K562 (cell line): ENCODE measurements around the gene METAP1D. TPM values are rescaled to one million over a fixed set of nuclear protein-coding genes. Genes with fewer than 3 reads are reported as not detected.

ENCODE experiments used
- ATAC-seq: fragments of 200-7000 bp; cut with Tn5 transposase; 3 replicates; pipeline ENCODE4 v1.9.1; 2020; ENCODE audit warnings: moderate library complexity
- BruUV-seq: library from RNA; stranded (reverse); fragments of 400-500 nt; replicated peaks from 2 replicates; lab custom pipeline; 2021; lab: Mats Ljungman, UMichigan
- CTCF ChIA-PET: fragments of 300-600 bp; formaldehyde crosslinking; extraction: SDS; loops from one replicate; lab custom pipeline; 2021; ENCODE audit warnings: low intra/inter-chr PET ratio; lab: Yijun Ruan, JAX
- POLR2A ChIA-PET: fragments of 300-600, 350-650 bp; sonication (Branson Sonifier 250); formaldehyde crosslinking; extraction: SDS; loops from one replicate; lab custom pipeline; 2021; ENCODE audit warnings: antibody characterized with exemption, inconsistent platforms; lab: Yijun Ruan, JAX
- DNase-seq, 4 experiments: peaks; one replicate each; pipeline versions ENCODE4 v3.0.0 to v3.0.0-alpha.2; 2011 to 2018; ENCODE audit warnings: low spot score in 3 of 4, mixed read lengths in 3 of 4; ENCODE audit errors: extremely low read depth in 1 of 4
- FAIRE-seq: peaks from 2 replicates; lab custom pipeline; 2011; peaks lifted over from hg19 to GRCh38; lab: Jason Lieb, UNC
- H2AFZ ChIP-seq: 2 replicates; pipeline ENCODE4 v1.6.0; 2011; ENCODE audit warnings: low read depth, low read length, control low read depth, inconsistent platforms
- H3K27ac ChIP-seq: fragments of 200-600 bp; 3 replicates; pipeline ENCODE4 v1.8.0; 2011; ENCODE audit warnings: low read depth, mild to moderate bottlenecking, control low read depth, inconsistent platforms, low read length, moderate library complexity, mixed read lengths; ENCODE audit errors: extremely low read depth
- H3K27me3 ChIP-seq, 2 experiments: fragments of 300-600 bp in 1 of 2; 2 replicates in 1 of 2; 3 replicates in 1 of 2; pipeline versions ENCODE4 v1.6.0 to v1.8.0; 2011; ENCODE audit warnings: inconsistent platforms in 2 of 2, low read length in 2 of 2, mild to moderate bottlenecking in 1 of 2, mixed read lengths in 1 of 2, moderate library complexity in 1 of 2; ENCODE audit not compliant: control insufficient read depth in 2 of 2, insufficient read depth in 2 of 2
- H3K36me3 ChIP-seq: fragments of 300-600 bp; 3 replicates; pipeline ENCODE4 v1.8.0; 2011; ENCODE audit warnings: mild to moderate bottlenecking, low read length, inconsistent platforms; ENCODE audit not compliant: control insufficient read depth, insufficient read depth
- H3K4me1 ChIP-seq, 2 experiments: fragments of 200-600 bp in 1 of 2; replicated peaks in 1 of 2; 2 replicates in 1 of 2; 3 replicates in 1 of 2; pipeline versions ENCODE4 v1.5.1 to v1.8.0; 2011; ENCODE audit warnings: inconsistent platforms in 2 of 2, low read length in 2 of 2, mild to moderate bottlenecking in 1 of 2, mixed read lengths in 1 of 2, moderate library complexity in 1 of 2; ENCODE audit not compliant: control insufficient read depth in 2 of 2, insufficient read depth in 2 of 2
- H3K4me2 ChIP-seq: 2 replicates; pipeline ENCODE4 v1.6.1; 2011; ENCODE audit warnings: low read length, control low read depth, inconsistent platforms, mixed read lengths; ENCODE audit not compliant: insufficient read depth
- H3K4me3 ChIP-seq: fragments of 200-600 bp; sonication (generic), shearing (Covaris generic); 2 replicates; pipeline ENCODE4 v1.5.1; 2016; ENCODE audit warnings: control low read depth, inconsistent platforms
- H3K79me2 ChIP-seq: fragments of 200-600 bp; 3 replicates; pipeline ENCODE4 v1.8.0; 2011; ENCODE audit warnings: low read length, inconsistent platforms; ENCODE audit not compliant: control insufficient read depth, insufficient read depth
- H3K9ac ChIP-seq, 2 experiments: 2 replicates each; pipeline versions ENCODE4 v1.6.0 to v1.6.1; 2011; ENCODE audit warnings: low read depth in 2 of 2, low read length in 2 of 2, control low read depth in 1 of 2, inconsistent platforms in 1 of 2, mild to moderate bottlenecking in 1 of 2, mixed read lengths in 1 of 2; ENCODE audit not compliant: insufficient read depth in 1 of 2
- H3K9me1 ChIP-seq: one replicate; pipeline ENCODE4 v1.6.0; 2011; ENCODE audit warnings: inconsistent platforms, mild to moderate bottlenecking, low read length, moderate library complexity; ENCODE audit not compliant: control insufficient read depth, insufficient read depth
- H3K9me3 ChIP-seq: replicated peaks from 2 replicates; pipeline ENCODE4 v1.5.1; 2011; ENCODE audit warnings: low read depth, low read length, inconsistent platforms; ENCODE audit not compliant: control insufficient read depth, insufficient read depth
- H4K20me1 ChIP-seq: replicated peaks from 2 replicates; pipeline ENCODE4 v1.6.1; 2011; ENCODE audit warnings: low read length, inconsistent platforms, mixed read lengths; ENCODE audit not compliant: control insufficient read depth, insufficient read depth
- GATAD2A ChIP-seq: fragments of 450-650 bp; IDR thresholded peaks from 2 replicates; pipeline ENCODE4 v1.6.1; 2017
- ILF3 ChIP-seq: fragments of 450-650 bp; IDR thresholded peaks from 2 replicates; pipeline ENCODE4 v1.6.1; 2018; ENCODE audit warnings: antibody characterized with exemption, mild to moderate bottlenecking, moderate library complexity, borderline replicate concordance
- NFE2 ChIP-seq: IDR thresholded peaks from 2 replicates; pipeline ENCODE4 v1.6.1; 2014; ENCODE audit warnings: antibody characterized with exemption, low read depth
- SMARCB1 ChIP-seq: IDR thresholded peaks from 2 replicates; pipeline ENCODE4 v1.6.1; 2011; ENCODE audit warnings: improper control_type of control experiment, low read depth; ENCODE audit not compliant: insufficient read length
- TCF3 ChIP-seq: sonication (generic); formaldehyde crosslinking; IDR thresholded peaks from 2 replicates; pipeline ENCODE4 v1.4.0; 2020; ENCODE audit warnings: mild to moderate bottlenecking, missing genetic modification reagents
- TFAM ChIP-seq: fragments of 250-450 bp; sonication (Bioruptor Pico); conservative IDR thresholded peaks from 2 replicates; pipeline ENCODE4 v1.5.0; 2021; ENCODE audit warnings: mild to moderate bottlenecking, moderate library complexity
- ZKSCAN3 ChIP-seq: fragments of 250-450 bp; sonication (Bioruptor Pico); IDR thresholded peaks from 2 replicates; pipeline ENCODE4 v1.4.0; 2020
- WGBS: fragments of 100-300 bp; shearing (Covaris generic); methylation state at CpG from one replicate; pipeline ENCODE4 v1.1.6; 2016; ENCODE audit warnings: low coverage, mixed read lengths; ENCODE audit not compliant: insufficient coverage; ENCODE audit errors: missing lambda C conversion rate; 5-methylcytosine and 5-hydroxymethylcytosine counted together
- in situ Hi-C: fragments of 300-500 bp; cut with MboI; formaldehyde crosslinking; loops from 4 replicates; pipeline ENCODE4 v1.15.0; 2018; ENCODE audit warnings: inconsistent platforms, mixed read lengths
- intact Hi-C: fragments of 100-400 bp; cut with micrococcal nuclease; formaldehyde crosslinking; loops from 2 replicates; pipeline ENCODE4 v1.14.2; 2022
- polyA plus RNA-seq, 8 experiments: library from polyadenylated mRNA; depleted of rRNA in 4 of 8; stranded (reverse) in 5 of 8; unstranded in 3 of 8; fragments of >200 nt; fragmentation: Nextera tagmentation in 2 of 8; fragmentation: Illumina TruSeq in 1 of 8; extraction: Ambion mirVana in 2 of 8; extraction: Trizol in 1 of 8; gene quantifications; 2 replicates each; pipeline versions ENCODE4 v1.2.1 to v1.2.3, GENCODE V29; 2011 to 2014; ENCODE audit warnings: inconsistent platforms in 1 of 8, missing spikeins in 1 of 8
- total RNA-seq, 7 experiments: library from RNA; depleted of rRNA in 6 of 7; stranded (reverse); fragments of >200 nt in 6 of 7; fragmentation: Illumina TruSeq in 2 of 7; extraction: Trizol in 2 of 7; gene quantifications; 2 replicates each; pipeline versions ENCODE4 v1.2.1 to v1.2.3, GENCODE V29; 2011 to 2021; ENCODE audit warnings: low replicate concordance in 1 of 7
- TF ChIP-seq, protein P1 (sequence below): fragments of 450-650 bp; IDR thresholded peaks from 2 replicates; pipeline ENCODE4 v1.6.1; 2016; ENCODE audit warnings: mild to moderate bottlenecking, moderate library complexity
- TF ChIP-seq, protein P2 (sequence below): sonication (generic); formaldehyde crosslinking; IDR thresholded peaks from 2 replicates; pipeline ENCODE4 v1.8.0; 2022; ENCODE audit warnings: mild to moderate bottlenecking, missing genetic modification reagents
- TF ChIP-seq, protein P3 (sequence below): fragments of 450-650 bp; IDR thresholded peaks from 2 replicates; pipeline ENCODE4 v1.6.1; 2014; ENCODE audit warnings: low read depth, mild to moderate bottlenecking, moderate library complexity, borderline replicate concordance

Gene METAP1D
- total and polyA plus RNA-seq, 9 of the 15 experiments (the other 6 are each of a cell fraction or from before 2014, with no cell fraction given), result 8.0 to 23.4 (median 15.7) TPM

DNA sequence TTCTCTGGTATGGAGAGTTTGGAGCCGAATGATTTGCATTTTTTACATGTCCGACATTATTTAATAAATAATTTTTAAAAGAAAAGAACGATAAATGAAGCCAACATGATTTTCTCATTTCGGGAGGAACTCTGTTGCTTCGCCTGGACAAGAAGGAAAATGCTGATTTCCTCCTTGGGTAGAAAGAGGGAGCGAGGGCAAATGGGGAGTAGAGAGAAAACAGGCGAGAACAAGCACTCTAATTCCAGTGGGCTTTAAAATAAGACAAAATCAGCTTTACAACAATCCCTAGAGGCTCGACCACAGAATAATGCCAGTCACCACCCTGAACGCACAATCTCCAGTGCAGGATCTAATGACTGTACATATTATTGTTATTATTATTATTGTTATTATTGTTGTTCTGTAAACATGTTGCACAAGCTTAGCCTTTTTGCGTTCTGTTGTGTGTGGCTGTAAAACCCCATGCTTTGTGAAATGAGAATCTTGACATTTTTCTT, 89.3 kb downstream of the METAP1D start:
- H3K9me3 ChIP-seq, result no peaks in the 10 kb centered on the region
- no peak overlapping the region for H3K4me3 ChIP-seq
- FAIRE-seq (no peak), DNase-seq (no peak), ATAC-seq (no peak)
- intact Hi-C loops (no loop called here), in situ Hi-C loops (no loop called here)
- H2AFZ ChIP-seq, result no peak overlapping the region
- H3K9me1 ChIP-seq, result no peaks in the 10 kb centered on the region
- 83% methylated on average over 10 of the region's 10 CpGs for WGBS
- H3K36me3 ChIP-seq, result peaks cover 20% of the 10 kb centered on the region; the same call in 1 of the 3 replicates
- no peak overlapping the region for H3K9ac ChIP-seq
- no peak overlapping the region for H3K27ac ChIP-seq
- H3K4me2 ChIP-seq, result no peak overlapping the region
- H3K27me3 ChIP-seq, result no peaks in the 10 kb centered on the region
- H3K79me2 ChIP-seq, result peaks cover 8% of the 10 kb centered on the region; the same call in 2 of the 3 replicates
- POLR2A ChIA-PET, result interaction anchor here (0.6 to 1.7 kb wide), 4 partner anchors 11 to 168 kb away, joined by 3 read pairs; no protein-coding TSS in a partner anchor
- BruUV-seq, result no TSS peak
- no peaks in the 10 kb centered on the region for H4K20me1 ChIP-seq
- H3K4me1 ChIP-seq, result peaks cover 8 to 31% of the 10 kb centered on the region in 2 experiments; a peak in 4 of 5 replicates
- CTCF ChIA-PET, result no interaction called here
- TF ChIP-seq, protein P1, sequence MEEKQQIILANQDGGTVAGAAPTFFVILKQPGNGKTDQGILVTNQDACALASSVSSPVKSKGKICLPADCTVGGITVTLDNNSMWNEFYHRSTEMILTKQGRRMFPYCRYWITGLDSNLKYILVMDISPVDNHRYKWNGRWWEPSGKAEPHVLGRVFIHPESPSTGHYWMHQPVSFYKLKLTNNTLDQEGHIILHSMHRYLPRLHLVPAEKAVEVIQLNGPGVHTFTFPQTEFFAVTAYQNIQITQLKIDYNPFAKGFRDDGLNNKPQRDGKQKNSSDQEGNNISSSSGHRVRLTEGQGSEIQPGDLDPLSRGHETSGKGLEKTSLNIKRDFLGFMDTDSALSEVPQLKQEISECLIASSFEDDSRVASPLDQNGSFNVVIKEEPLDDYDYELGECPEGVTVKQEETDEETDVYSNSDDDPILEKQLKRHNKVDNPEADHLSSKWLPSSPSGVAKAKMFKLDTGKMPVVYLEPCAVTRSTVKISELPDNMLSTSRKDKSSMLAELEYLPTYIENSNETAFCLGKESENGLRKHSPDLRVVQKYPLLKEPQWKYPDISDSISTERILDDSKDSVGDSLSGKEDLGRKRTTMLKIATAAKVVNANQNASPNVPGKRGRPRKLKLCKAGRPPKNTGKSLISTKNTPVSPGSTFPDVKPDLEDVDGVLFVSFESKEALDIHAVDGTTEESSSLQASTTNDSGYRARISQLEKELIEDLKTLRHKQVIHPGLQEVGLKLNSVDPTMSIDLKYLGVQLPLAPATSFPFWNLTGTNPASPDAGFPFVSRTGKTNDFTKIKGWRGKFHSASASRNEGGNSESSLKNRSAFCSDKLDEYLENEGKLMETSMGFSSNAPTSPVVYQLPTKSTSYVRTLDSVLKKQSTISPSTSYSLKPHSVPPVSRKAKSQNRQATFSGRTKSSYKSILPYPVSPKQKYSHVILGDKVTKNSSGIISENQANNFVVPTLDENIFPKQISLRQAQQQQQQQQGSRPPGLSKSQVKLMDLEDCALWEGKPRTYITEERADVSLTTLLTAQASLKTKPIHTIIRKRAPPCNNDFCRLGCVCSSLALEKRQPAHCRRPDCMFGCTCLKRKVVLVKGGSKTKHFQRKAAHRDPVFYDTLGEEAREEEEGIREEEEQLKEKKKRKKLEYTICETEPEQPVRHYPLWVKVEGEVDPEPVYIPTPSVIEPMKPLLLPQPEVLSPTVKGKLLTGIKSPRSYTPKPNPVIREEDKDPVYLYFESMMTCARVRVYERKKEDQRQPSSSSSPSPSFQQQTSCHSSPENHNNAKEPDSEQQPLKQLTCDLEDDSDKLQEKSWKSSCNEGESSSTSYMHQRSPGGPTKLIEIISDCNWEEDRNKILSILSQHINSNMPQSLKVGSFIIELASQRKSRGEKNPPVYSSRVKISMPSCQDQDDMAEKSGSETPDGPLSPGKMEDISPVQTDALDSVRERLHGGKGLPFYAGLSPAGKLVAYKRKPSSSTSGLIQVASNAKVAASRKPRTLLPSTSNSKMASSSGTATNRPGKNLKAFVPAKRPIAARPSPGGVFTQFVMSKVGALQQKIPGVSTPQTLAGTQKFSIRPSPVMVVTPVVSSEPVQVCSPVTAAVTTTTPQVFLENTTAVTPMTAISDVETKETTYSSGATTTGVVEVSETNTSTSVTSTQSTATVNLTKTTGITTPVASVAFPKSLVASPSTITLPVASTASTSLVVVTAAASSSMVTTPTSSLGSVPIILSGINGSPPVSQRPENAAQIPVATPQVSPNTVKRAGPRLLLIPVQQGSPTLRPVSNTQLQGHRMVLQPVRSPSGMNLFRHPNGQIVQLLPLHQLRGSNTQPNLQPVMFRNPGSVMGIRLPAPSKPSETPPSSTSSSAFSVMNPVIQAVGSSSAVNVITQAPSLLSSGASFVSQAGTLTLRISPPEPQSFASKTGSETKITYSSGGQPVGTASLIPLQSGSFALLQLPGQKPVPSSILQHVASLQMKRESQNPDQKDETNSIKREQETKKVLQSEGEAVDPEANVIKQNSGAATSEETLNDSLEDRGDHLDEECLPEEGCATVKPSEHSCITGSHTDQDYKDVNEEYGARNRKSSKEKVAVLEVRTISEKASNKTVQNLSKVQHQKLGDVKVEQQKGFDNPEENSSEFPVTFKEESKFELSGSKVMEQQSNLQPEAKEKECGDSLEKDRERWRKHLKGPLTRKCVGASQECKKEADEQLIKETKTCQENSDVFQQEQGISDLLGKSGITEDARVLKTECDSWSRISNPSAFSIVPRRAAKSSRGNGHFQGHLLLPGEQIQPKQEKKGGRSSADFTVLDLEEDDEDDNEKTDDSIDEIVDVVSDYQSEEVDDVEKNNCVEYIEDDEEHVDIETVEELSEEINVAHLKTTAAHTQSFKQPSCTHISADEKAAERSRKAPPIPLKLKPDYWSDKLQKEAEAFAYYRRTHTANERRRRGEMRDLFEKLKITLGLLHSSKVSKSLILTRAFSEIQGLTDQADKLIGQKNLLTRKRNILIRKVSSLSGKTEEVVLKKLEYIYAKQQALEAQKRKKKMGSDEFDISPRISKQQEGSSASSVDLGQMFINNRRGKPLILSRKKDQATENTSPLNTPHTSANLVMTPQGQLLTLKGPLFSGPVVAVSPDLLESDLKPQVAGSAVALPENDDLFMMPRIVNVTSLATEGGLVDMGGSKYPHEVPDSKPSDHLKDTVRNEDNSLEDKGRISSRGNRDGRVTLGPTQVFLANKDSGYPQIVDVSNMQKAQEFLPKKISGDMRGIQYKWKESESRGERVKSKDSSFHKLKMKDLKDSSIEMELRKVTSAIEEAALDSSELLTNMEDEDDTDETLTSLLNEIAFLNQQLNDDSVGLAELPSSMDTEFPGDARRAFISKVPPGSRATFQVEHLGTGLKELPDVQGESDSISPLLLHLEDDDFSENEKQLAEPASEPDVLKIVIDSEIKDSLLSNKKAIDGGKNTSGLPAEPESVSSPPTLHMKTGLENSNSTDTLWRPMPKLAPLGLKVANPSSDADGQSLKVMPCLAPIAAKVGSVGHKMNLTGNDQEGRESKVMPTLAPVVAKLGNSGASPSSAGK, result no peak
- TF ChIP-seq GATAD2A (no peak), TCF3 (CRISPR knock-in tag) (no peak), ZKSCAN3 (CRISPR knock-in tag) (no peak), SMARCB1 (no peak), TFAM (CRISPR knock-in tag) (no peak), NFE2 (no peak), ILF3 (no peak)
- TF ChIP-seq, protein P2, sequence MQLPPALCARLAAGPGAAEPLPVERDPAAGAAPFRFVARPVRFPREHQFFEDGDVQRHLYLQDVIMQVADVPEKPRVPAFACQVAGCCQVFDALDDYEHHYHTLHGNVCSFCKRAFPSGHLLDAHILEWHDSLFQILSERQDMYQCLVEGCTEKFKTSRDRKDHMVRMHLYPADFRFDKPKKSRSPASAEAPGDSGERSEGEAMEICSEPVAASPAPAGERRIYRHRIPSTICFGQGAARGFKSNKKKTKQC (CRISPR knock-in tag), result no peak
- TF ChIP-seq, protein P3, sequence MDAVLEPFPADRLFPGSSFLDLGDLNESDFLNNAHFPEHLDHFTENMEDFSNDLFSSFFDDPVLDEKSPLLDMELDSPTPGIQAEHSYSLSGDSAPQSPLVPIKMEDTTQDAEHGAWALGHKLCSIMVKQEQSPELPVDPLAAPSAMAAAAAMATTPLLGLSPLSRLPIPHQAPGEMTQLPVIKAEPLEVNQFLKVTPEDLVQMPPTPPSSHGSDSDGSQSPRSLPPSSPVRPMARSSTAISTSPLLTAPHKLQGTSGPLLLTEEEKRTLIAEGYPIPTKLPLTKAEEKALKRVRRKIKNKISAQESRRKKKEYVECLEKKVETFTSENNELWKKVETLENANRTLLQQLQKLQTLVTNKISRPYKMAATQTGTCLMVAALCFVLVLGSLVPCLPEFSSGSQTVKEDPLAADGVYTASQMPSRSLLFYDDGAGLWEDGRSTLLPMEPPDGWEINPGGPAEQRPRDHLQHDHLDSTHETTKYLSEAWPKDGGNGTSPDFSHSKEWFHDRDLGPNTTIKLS, result no peak
